ENCODE measurements around the gene CDH13. TPM values are rescaled to one million over a fixed set of nuclear protein-coding genes. Genes with fewer than 3 reads are reported as not detected.

Gene CDH13
- total RNA-seq, 2 experiments from 2014 or later, result not detected

DNA sequence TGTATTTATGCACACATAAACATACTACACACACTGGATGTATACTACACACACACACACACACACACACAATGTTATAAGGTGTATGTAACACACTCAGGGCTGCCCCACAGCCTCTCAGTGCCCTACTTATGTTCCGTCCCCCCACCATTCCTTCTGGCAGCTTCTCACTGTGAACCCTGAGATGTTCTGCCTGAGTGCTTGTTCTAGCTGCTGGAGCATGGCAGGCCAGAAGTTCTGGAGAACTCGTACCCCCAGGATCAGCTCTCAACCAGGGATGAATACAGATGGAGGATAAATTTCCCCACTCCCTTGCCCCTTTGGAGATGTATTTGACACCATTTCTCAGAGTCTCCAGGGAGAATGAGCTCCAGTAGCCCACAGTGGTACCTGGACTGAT, 76.4 kb downstream of the CDH13 start:
- H3K79me2 ChIP-seq (ENCODE audit: insufficient read depth, low read depth, low read length), result no peaks in the 10 kb centered on the region
- ChIA-PET POLR2A (no interaction called here), CTCF (ENCODE audit: unreplicated experiment) (no interaction called here)
- intact Hi-C loops (cut with micrococcal nuclease; ENCODE audit: unreplicated experiment), result no loop called here
- H4K20me1 ChIP-seq (ENCODE audit: insufficient read depth, low read length), result no peaks in the 10 kb centered on the region
- H3K4me1 ChIP-seq (ENCODE audit: insufficient read depth, low read length, poor library complexity, severe bottlenecking), result no peaks in the 10 kb centered on the region
- no peaks in the 10 kb centered on the region for H3K9me2 ChIP-seq (ENCODE audit: insufficient read depth, low read length)
- H2AFZ ChIP-seq (ENCODE audit: low read length), result no peak overlapping the region
- TF ChIP-seq, protein P1, sequence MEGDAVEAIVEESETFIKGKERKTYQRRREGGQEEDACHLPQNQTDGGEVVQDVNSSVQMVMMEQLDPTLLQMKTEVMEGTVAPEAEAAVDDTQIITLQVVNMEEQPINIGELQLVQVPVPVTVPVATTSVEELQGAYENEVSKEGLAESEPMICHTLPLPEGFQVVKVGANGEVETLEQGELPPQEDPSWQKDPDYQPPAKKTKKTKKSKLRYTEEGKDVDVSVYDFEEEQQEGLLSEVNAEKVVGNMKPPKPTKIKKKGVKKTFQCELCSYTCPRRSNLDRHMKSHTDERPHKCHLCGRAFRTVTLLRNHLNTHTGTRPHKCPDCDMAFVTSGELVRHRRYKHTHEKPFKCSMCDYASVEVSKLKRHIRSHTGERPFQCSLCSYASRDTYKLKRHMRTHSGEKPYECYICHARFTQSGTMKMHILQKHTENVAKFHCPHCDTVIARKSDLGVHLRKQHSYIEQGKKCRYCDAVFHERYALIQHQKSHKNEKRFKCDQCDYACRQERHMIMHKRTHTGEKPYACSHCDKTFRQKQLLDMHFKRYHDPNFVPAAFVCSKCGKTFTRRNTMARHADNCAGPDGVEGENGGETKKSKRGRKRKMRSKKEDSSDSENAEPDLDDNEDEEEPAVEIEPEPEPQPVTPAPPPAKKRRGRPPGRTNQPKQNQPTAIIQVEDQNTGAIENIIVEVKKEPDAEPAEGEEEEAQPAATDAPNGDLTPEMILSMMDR (conservative IDR thresholded peaks at IDR 0.05; ENCODE audit: low read length), result no peak
- no peak for TF ChIP-seq EZH2phosphoT487 (IDR thresholded peaks at IDR 0.05; ENCODE audit: borderline replicate concordance, low read depth, low read length)
- no TSS peak for BruUV-seq (replicated peaks)
- no peak overlapping the region for H3K27ac ChIP-seq (ENCODE audit: low read depth, low read length, poor library complexity, severe bottlenecking)
- no peak overlapping the region for H3K4me3 ChIP-seq (ENCODE audit: low read depth, low read length, poor library complexity, severe bottlenecking)
- H3K36me3 ChIP-seq (ENCODE audit: insufficient read depth, low read length), result no peaks in the 10 kb centered on the region
- no peak overlapping the region for H3K4me2 ChIP-seq (ENCODE audit: low read length)
- DNase-seq (ENCODE audit: low spot score), result no peak
- H3K9me3 ChIP-seq (ENCODE audit: low read length), result no peaks in the 10 kb centered on the region

DNA sequence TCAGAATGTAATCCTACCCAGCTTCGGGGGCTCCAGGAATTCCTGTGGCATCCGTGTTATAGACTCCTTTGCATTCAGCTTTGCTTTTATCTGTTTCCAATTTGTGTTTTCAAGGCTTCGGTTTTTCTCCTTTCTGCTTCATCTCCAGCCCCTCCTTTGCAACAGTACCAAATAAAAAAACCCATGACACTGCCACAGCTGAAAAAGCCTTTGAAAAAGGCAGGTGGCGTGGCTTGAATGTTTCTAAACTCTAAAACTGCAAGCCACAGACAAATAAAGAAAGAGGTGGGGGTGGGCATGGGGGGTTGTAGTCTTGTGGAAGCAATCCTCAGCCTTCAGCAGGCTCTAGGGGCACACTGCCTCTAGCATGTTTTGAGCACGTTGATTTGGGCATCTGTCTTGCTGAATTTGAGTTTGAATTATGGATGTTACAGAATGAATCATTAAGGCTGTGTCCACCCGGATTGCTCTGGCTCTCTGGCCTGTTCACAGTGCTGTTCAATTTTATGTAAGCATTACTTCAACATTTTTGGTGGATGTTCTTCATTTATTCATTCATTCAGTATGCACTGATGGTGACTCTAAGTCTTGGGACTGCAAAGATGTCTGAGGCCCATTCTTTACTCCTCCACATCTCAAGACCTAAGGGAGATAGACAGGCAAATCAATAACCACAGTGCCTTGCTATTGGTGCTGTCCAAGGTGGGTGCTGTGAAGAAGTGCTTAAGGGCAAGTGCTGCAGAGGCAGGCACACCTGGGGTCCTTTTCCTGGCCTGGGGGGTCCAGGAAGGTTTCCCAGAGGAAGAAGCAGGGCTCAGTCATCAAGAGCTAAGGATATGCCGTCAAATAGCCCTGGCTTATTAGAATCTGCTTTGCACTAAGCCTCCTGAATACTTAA, 77.4 kb downstream of the CDH13 start:
- intact Hi-C loops (cut with micrococcal nuclease; ENCODE audit: unreplicated experiment), result no loop called here
- no peak for DNase-seq (ENCODE audit: low spot score)
- H3K4me1 ChIP-seq (ENCODE audit: insufficient read depth, low read length, poor library complexity, severe bottlenecking), result no peaks in the 10 kb centered on the region
- no peaks in the 10 kb centered on the region for H3K9me3 ChIP-seq (ENCODE audit: low read length)
- H3K79me2 ChIP-seq (ENCODE audit: insufficient read depth, low read depth, low read length), result no peaks in the 10 kb centered on the region
- H3K4me2 ChIP-seq (ENCODE audit: low read length), result no peak overlapping the region
- H3K27ac ChIP-seq (ENCODE audit: low read depth, low read length, poor library complexity, severe bottlenecking), result no peak overlapping the region
- TF ChIP-seq, protein P1 (conservative IDR thresholded peaks at IDR 0.05; ENCODE audit: low read length), result no peak
- TF ChIP-seq EZH2phosphoT487 (IDR thresholded peaks at IDR 0.05; ENCODE audit: borderline replicate concordance, low read depth, low read length), result no peak
- H3K36me3 ChIP-seq (ENCODE audit: insufficient read depth, low read length), result no peaks in the 10 kb centered on the region
- ChIA-PET POLR2A (no interaction called here), CTCF (ENCODE audit: unreplicated experiment) (no interaction called here)
- no peak overlapping the region for H3K4me3 ChIP-seq (ENCODE audit: low read depth, low read length, poor library complexity, severe bottlenecking)
- no peaks in the 10 kb centered on the region for H3K9me2 ChIP-seq (ENCODE audit: insufficient read depth, low read length)
- H2AFZ ChIP-seq (ENCODE audit: low read length), result no peak overlapping the region
- BruUV-seq (replicated peaks), result no TSS peak
- H4K20me1 ChIP-seq (ENCODE audit: insufficient read depth, low read length), result no peaks in the 10 kb centered on the region

DNA sequence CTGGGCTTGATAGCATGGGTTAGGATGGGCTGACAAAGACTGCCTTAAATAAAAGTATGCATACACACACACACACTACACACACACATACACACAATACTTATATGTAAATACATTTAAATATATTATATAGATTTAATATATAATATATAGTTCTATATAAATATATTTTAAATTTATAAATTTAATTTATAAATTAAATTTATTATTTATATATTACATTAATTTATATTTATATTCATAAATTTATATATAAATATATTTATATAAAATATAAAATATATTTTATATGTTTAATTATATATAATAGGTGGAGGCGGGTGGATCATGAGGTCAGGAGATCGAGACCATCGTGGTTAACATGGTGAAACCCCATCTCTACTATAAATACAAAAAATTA, 83.2 kb downstream of the CDH13 start:
- intact Hi-C loops (cut with micrococcal nuclease; ENCODE audit: unreplicated experiment), result no loop called here
- Histone ChIP-seq H3K4me2 (ENCODE audit: low read length) (no peak overlapping the region), H2AFZ (ENCODE audit: low read length) (no peak overlapping the region), H3K79me2 (ENCODE audit: insufficient read depth, low read depth, low read length) (no peaks in the 10 kb centered on the region), H3K9me3 (ENCODE audit: low read length) (no peaks in the 10 kb centered on the region), H3K9me2 (ENCODE audit: insufficient read depth, low read length) (no peaks in the 10 kb centered on the region), H3K27ac (ENCODE audit: low read depth, low read length, poor library complexity, severe bottlenecking) (no peak overlapping the region), H3K4me3 (ENCODE audit: low read depth, low read length, poor library complexity, severe bottlenecking) (no peak overlapping the region), H3K4me1 (ENCODE audit: insufficient read depth, low read length, poor library complexity, severe bottlenecking) (no peaks in the 10 kb centered on the region), H4K20me1 (ENCODE audit: insufficient read depth, low read length) (no peaks in the 10 kb centered on the region), H3K36me3 (ENCODE audit: insufficient read depth, low read length) (no peaks in the 10 kb centered on the region)
- POLR2A ChIA-PET, result no interaction called here
- TF ChIP-seq, protein P1 (conservative IDR thresholded peaks at IDR 0.05; ENCODE audit: low read length), result no peak
- TF ChIP-seq EZH2phosphoT487 (IDR thresholded peaks at IDR 0.05; ENCODE audit: borderline replicate concordance, low read depth, low read length), result no peak
- no TSS peak for BruUV-seq (replicated peaks)
- no peak for DNase-seq (ENCODE audit: low spot score)
- CTCF ChIA-PET (ENCODE audit: unreplicated experiment), result no interaction called here

Measured in OCI-LY7 (cell line).